Breast epithelium (tissue), 3 donors: ENCODE measurements around the gene AATK.

Experiments used
- CTCF ChIP-seq, 3 donors: fragments of 450-650 bp; IDR thresholded peaks; one replicate each; pipeline ENCODE4 v1.5.1; 2016 to 2017; ENCODE audit warnings: antibody characterized with exemption in 3 of 3, mild to moderate bottlenecking in 3 of 3, moderate library complexity in 3 of 3
- POLR2A ChIP-seq: fragments of 450-650 bp; IDR thresholded peaks from one replicate; pipeline ENCODE4 v1.6.1; 2016; ENCODE audit warnings: antibody characterized with exemption, mild to moderate bottlenecking, moderate library complexity

- TF ChIP-seq CTCF (IDR thresholded peaks at IDR 0.05) (peak; percentile 37 to 81 (median 49)), POLR2A (no peak)
Observed at GRCh38 chr17:81200695-81201580, 34.9 kb upstream of the AATK start.
